IMR-90 (cell line): Measurements from ENCODE around the gene PSMC5. TPM values are rescaled to one million over a fixed set of nuclear protein-coding genes. Genes with fewer than 3 reads are reported as not detected.

Experiments used
- ATAC-seq: fragments of 200-7000 bp; cut with Tn5 transposase; 2 replicates; pipeline ENCODE4 v1.9.1; 2020; ENCODE audit warnings: low read depth, mild to moderate bottlenecking, moderate library complexity
- BruUV-seq: library from RNA; stranded (reverse); fragments of 400-500 nt; replicated peaks from 2 replicates; lab custom pipeline; 2021; lab: Mats Ljungman, UMichigan
- CTCF ChIA-PET: fragments of 300-600 bp; formaldehyde crosslinking; extraction: SDS; loops from one replicate; lab custom pipeline; 2021; ENCODE audit warnings: antibody characterized with exemption; lab: Yijun Ruan, JAX
- POLR2A ChIA-PET: fragments of 300-600 bp; sonication (Branson Sonifier 250); formaldehyde crosslinking; loops from one replicate; lab custom pipeline; 2022; ENCODE audit warnings: antibody characterized with exemption; ENCODE audit not compliant: unreplicated experiment; lab: Charles Lee
- DNase-seq: peaks from one replicate; pipeline ENCODE4 v3.0.0; 2013
- H2AFZ ChIP-seq: replicated peaks from 2 replicates; pipeline ENCODE3; 2013; ENCODE audit warnings: low read length, mild to moderate bottlenecking; ENCODE audit not compliant: poor library complexity
- H2AK5ac ChIP-seq: 2 replicates; pipeline ENCODE4 v1.6.1; 2013; ENCODE audit warnings: low read depth, low read length, inconsistent platforms
- H2AK9ac ChIP-seq: replicated peaks from 2 replicates; pipeline ENCODE3; 2013; ENCODE audit warnings: mild to moderate bottlenecking, low read depth, low read length, moderate library complexity; ENCODE audit not compliant: poor library complexity
- H2BK120ac ChIP-seq: 2 replicates; pipeline ENCODE4 v1.6.1; 2013; ENCODE audit warnings: low read depth, low read length, inconsistent platforms
- H2BK15ac ChIP-seq: 3 replicates; pipeline ENCODE4 v1.6.1; 2013; ENCODE audit warnings: low read depth, low read length, inconsistent platforms
- H2BK20ac ChIP-seq: 2 replicates; pipeline ENCODE4 v1.6.1; 2013; ENCODE audit warnings: low read depth, mild to moderate bottlenecking, inconsistent platforms, low read length, moderate library complexity
- H2BK5ac ChIP-seq: 2 replicates; pipeline ENCODE4 v1.6.1; 2013; ENCODE audit warnings: mild to moderate bottlenecking, low read depth, low read length, inconsistent platforms; ENCODE audit not compliant: poor library complexity, severe bottlenecking
- H3K14ac ChIP-seq: replicated peaks from 2 replicates; pipeline ENCODE4 v1.6.1; 2013; ENCODE audit warnings: low read depth, low read length, inconsistent platforms
- H3K18ac ChIP-seq: 2 replicates; pipeline ENCODE4 v1.6.1; 2013; ENCODE audit warnings: low read depth, low read length, control low read depth
- H3K23ac ChIP-seq: 2 replicates; pipeline ENCODE4 v1.6.1; 2013; ENCODE audit warnings: low read depth, low read length, inconsistent platforms
- H3K27ac ChIP-seq: 2 replicates; pipeline ENCODE4 v1.5.1; 2013; ENCODE audit warnings: mild to moderate bottlenecking, control low read depth, low read length; ENCODE audit not compliant: insufficient read depth
- H3K27me3 ChIP-seq: 2 replicates; pipeline ENCODE4 v1.6.1; 2013; ENCODE audit warnings: low read length; ENCODE audit not compliant: control insufficient read depth, insufficient read depth
- H3K36me3 ChIP-seq: 2 replicates; pipeline ENCODE4 v1.6.1; 2013; ENCODE audit warnings: low read length, mixed read lengths; ENCODE audit not compliant: control insufficient read depth, insufficient read depth
- H3K4ac ChIP-seq: 2 replicates; pipeline ENCODE4 v1.6.1; 2013; ENCODE audit warnings: low read depth, low read length, inconsistent platforms
- H3K4me1 ChIP-seq: 2 replicates; pipeline ENCODE4 v1.6.1; 2013; ENCODE audit warnings: low read length, mixed read lengths; ENCODE audit not compliant: control insufficient read depth, insufficient read depth
- H3K4me2 ChIP-seq: 2 replicates; pipeline ENCODE4 v1.6.1; 2013; ENCODE audit warnings: low read depth, mild to moderate bottlenecking, control low read depth, low read length, moderate library complexity
- H3K4me3 ChIP-seq: 2 replicates; pipeline ENCODE4 v1.5.1; 2013; ENCODE audit warnings: low read depth, mild to moderate bottlenecking, control low read depth, low read length, moderate library complexity; ENCODE audit not compliant: insufficient read depth
- H3K56ac ChIP-seq: 2 replicates; pipeline ENCODE4 v1.6.1; 2013; ENCODE audit warnings: low read length, inconsistent platforms; ENCODE audit not compliant: insufficient read depth; ENCODE audit errors: extremely low read depth
- H3K79me1 ChIP-seq, 2 experiments: 2 replicates each; pipeline ENCODE4 v1.6.1; 2013; ENCODE audit warnings: low read length in 2 of 2, inconsistent platforms in 1 of 2, low read depth in 1 of 2
- H3K9ac ChIP-seq: 2 replicates; pipeline ENCODE4 v1.6.1; 2013; ENCODE audit warnings: low read depth, low read length, control low read depth
- H3K9me1 ChIP-seq: 2 replicates; pipeline ENCODE4 v1.6.1; 2013; ENCODE audit warnings: low read length, inconsistent platforms; ENCODE audit not compliant: insufficient read depth
- H3K9me3 ChIP-seq: 2 replicates; pipeline ENCODE4 v1.6.1; 2013; ENCODE audit warnings: low read length; ENCODE audit not compliant: control insufficient read depth, insufficient read depth
- H4K20me1 ChIP-seq: 2 replicates; pipeline ENCODE4 v1.6.1; 2013; ENCODE audit warnings: low read length, inconsistent platforms; ENCODE audit not compliant: insufficient read depth
- H4K5ac ChIP-seq: 2 replicates; pipeline ENCODE4 v1.6.1; 2013; ENCODE audit warnings: mild to moderate bottlenecking, low read depth, low read length, control low read depth
- H4K8ac ChIP-seq, 2 experiments: 2 replicates each; pipeline ENCODE4 v1.6.1; 2013; ENCODE audit warnings: low read depth in 2 of 2, low read length in 2 of 2, control low read depth in 1 of 2, inconsistent platforms in 1 of 2
- H4K91ac ChIP-seq: 2 replicates; pipeline ENCODE4 v1.6.1; 2013; ENCODE audit warnings: low read depth, low read length, inconsistent platforms; ENCODE audit not compliant: insufficient read depth
- BHLHE40 ChIP-seq: fragments of 150-350 bp; IDR thresholded peaks from 2 replicates; pipeline ENCODE4 v1.6.1; 2016; ENCODE audit warnings: mild to moderate bottlenecking, low read depth, low read length
- CHD1 ChIP-seq: IDR thresholded peaks from 2 replicates; pipeline ENCODE4 v1.6.1; 2012; ENCODE audit warnings: low read depth, low read length, improper control_type of control experiment
- MAFK ChIP-seq: IDR thresholded peaks from 2 replicates; pipeline ENCODE4 v1.6.1; 2012; ENCODE audit warnings: low read depth, low read length, improper control_type of control experiment
- RCOR1 ChIP-seq: IDR thresholded peaks from 2 replicates; pipeline ENCODE4 v1.6.1; 2012; ENCODE audit warnings: mild to moderate bottlenecking, low read length, improper control_type of control experiment; ENCODE audit not compliant: insufficient replicate concordance
- WGBS, 2 experiments: methylation state at CpG; one replicate each; pipeline versions ENCODE4 v1.1.5 to v1.1.7; 2013; ENCODE audit warnings: missing lambda C conversion rate in 2 of 2; ENCODE audit not compliant: insufficient read length in 1 of 2; ENCODE audit errors: extremely low coverage in 2 of 2; 5-methylcytosine and 5-hydroxymethylcytosine counted together
- dilution Hi-C: fragments of 300-500 bp; cut with HindIII; formaldehyde crosslinking; loops from one replicate; pipeline ENCODE4 v1.14.3; 2018; ENCODE audit warnings: low sequenced_read_pairs; ENCODE audit not compliant: unreplicated experiment
- in situ Hi-C: fragments of 300-500 bp; cut with MboI; formaldehyde crosslinking; loops from 3 replicates; pipeline ENCODE4 v1.14.3; 2019; ENCODE audit warnings: low sequenced_read_pairs, inconsistent platforms, mixed read lengths
- intact Hi-C: fragments of 100-400 bp; cut with micrococcal nuclease; formaldehyde crosslinking; loops from 2 replicates; pipeline ENCODE4 v1.10.0; 2022
- polyA plus RNA-seq, 3 experiments: library from polyadenylated mRNA; depleted of rRNA; stranded (reverse); fragments of >200 nt; gene quantifications; 2 replicates each; pipeline ENCODE4 v1.2.3, GENCODE V29; 2012; ENCODE audit warnings: low replicate concordance in 1 of 3
- total RNA-seq: library from RNA; depleted of rRNA; stranded (reverse); fragments of >200 nt; gene quantifications from 2 replicates; pipeline ENCODE4 v1.2.3, GENCODE V29; 2012
- TF ChIP-seq, protein P1 (sequence below): conservative IDR thresholded peaks from 2 replicates; pipeline ENCODE4 v1.5.1; 2012; ENCODE audit warnings: mild to moderate bottlenecking, low read depth, low read length, improper control_type of control experiment

Gene PSMC5
- total and polyA plus RNA-seq, 2 of the 4 experiments (the other 2 are of a cell fraction) = 105 to 165 TPM

DNA sequence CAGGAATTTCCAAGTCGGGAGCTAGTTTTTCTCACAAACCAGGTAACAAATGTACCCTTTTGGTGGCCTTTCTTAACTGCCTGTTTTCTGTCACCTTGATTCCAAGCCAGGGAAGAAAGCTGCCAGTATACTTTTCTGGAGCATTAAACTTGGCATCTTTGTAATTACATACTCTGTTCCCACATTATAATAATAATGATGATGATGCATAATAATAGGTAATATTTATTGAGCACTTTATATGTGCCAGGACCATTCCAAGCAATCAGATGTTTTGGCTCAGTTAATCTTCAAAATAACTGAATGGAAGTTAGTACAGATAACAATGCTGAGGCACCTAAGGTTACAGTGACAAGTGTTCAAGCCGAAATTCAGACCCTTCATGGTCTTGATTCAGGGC is 11.1 kb upstream of the PSMC5 start:
- H3K9ac ChIP-seq = peak overlapping the region; percentile 68
- in situ Hi-C loops = no loop called here
- DNase-seq = no peak

More for the DNA sequence above, 11.1 kb upstream of the PSMC5 start:
- H4K5ac ChIP-seq = peak overlapping the region; percentile 52; the same call in 1 of the 2 replicates
- peaks cover 81% of the 10 kb centered on the region for H3K36me3 ChIP-seq
- no peak overlapping the region for H2BK15ac ChIP-seq
- TF ChIP-seq MAFK (peak; percentile 30; the same call in 1 of the 2 replicates), BHLHE40 (no peak), RCOR1 (no peak), CHD1 (no peak)
- TF ChIP-seq, protein P1, sequence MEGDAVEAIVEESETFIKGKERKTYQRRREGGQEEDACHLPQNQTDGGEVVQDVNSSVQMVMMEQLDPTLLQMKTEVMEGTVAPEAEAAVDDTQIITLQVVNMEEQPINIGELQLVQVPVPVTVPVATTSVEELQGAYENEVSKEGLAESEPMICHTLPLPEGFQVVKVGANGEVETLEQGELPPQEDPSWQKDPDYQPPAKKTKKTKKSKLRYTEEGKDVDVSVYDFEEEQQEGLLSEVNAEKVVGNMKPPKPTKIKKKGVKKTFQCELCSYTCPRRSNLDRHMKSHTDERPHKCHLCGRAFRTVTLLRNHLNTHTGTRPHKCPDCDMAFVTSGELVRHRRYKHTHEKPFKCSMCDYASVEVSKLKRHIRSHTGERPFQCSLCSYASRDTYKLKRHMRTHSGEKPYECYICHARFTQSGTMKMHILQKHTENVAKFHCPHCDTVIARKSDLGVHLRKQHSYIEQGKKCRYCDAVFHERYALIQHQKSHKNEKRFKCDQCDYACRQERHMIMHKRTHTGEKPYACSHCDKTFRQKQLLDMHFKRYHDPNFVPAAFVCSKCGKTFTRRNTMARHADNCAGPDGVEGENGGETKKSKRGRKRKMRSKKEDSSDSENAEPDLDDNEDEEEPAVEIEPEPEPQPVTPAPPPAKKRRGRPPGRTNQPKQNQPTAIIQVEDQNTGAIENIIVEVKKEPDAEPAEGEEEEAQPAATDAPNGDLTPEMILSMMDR = no peak
- POLR2A ChIA-PET = interaction anchor here (0.6 kb wide), 1 partner anchor 18 kb away, joined by 3 read pairs; no protein-coding TSS in a partner anchor
- 100% methylated on average over 1 of the region's 2 CpGs; no CpG with 5 or more reads in 1 of the 2 experiments for WGBS, 2 experiments
- peaks cover 15% of the 10 kb centered on the region for H3K9me1 ChIP-seq
- peak overlapping the region; percentile 62; the same call in 1 of the 2 replicates for H3K27ac ChIP-seq
- H4K20me1 ChIP-seq = peaks cover 26% of the 10 kb centered on the region
- no peak overlapping the region for H3K56ac ChIP-seq
- no peak; the same call in 1 of the 2 replicates for ATAC-seq
- H3K4me2 ChIP-seq = peak overlapping the region; percentile 42; the same call in 1 of the 2 replicates
- H4K91ac ChIP-seq = no peak overlapping the region
- H3K4me3 ChIP-seq = no peak overlapping the region
- H3K27me3 ChIP-seq = no peaks in the 10 kb centered on the region
- H3K79me1 ChIP-seq = peaks cover 35 to 60% of the 10 kb centered on the region in 2 experiments
- peak overlapping the region; percentile 83; the same call in 1 of the 2 replicates for H3K18ac ChIP-seq
- peak overlapping the region; percentile 64 for H3K4ac ChIP-seq
- intact Hi-C loops (no loop called here), dilution Hi-C loops (no loop called here)
- H3K4me1 ChIP-seq = peaks cover 20% of the 10 kb centered on the region
- H2AK5ac ChIP-seq = peak overlapping the region; percentile 75
- H2AFZ ChIP-seq = no peak overlapping the region
- peak overlapping the region in 1 of 2 experiments; percentile 61; a peak in 2 of 4 replicates for H4K8ac ChIP-seq
- no peaks in the 10 kb centered on the region for H3K9me3 ChIP-seq
- CTCF ChIA-PET = interaction anchor here (1.4 kb wide), 1 partner anchor 17 kb away, joined by 5 read pairs; no protein-coding TSS in a partner anchor
- H2BK20ac ChIP-seq = peak overlapping the region; percentile 22; the same call in 1 of the 2 replicates
- H2BK5ac ChIP-seq = peak overlapping the region; percentile 87
- H2BK120ac ChIP-seq = peak overlapping the region; percentile 38; the same call in 1 of the 2 replicates
- no peak overlapping the region for H2AK9ac ChIP-seq
- no TSS peak for BruUV-seq
- H3K14ac ChIP-seq = peak overlapping the region; percentile 72
- peak overlapping the region; percentile 57 for H3K23ac ChIP-seq
